ENCODE measurements around the gene IPO13.

IPO13 gene

DNA sequence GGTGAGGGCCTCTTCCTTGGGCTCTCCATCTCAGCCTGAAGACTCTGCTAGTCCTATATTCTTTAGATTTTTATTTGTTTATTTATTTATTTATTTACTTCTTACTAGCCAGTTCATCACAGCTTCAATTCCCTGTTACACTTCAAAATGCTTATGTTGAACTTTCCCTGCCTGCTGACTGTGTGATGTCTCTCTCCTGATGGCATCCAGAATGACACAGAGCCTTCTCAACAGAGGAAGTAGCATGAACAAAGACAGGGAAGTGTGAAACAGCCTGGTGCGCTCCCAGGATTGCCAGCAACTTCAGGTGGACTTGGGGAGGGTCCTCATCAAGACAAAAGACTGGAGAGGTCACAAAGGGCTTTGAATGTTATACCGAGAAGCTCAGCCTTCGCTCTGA lies 4.3 kb upstream of the IPO13 start:
- TF ChIP-seq, protein P1, sequence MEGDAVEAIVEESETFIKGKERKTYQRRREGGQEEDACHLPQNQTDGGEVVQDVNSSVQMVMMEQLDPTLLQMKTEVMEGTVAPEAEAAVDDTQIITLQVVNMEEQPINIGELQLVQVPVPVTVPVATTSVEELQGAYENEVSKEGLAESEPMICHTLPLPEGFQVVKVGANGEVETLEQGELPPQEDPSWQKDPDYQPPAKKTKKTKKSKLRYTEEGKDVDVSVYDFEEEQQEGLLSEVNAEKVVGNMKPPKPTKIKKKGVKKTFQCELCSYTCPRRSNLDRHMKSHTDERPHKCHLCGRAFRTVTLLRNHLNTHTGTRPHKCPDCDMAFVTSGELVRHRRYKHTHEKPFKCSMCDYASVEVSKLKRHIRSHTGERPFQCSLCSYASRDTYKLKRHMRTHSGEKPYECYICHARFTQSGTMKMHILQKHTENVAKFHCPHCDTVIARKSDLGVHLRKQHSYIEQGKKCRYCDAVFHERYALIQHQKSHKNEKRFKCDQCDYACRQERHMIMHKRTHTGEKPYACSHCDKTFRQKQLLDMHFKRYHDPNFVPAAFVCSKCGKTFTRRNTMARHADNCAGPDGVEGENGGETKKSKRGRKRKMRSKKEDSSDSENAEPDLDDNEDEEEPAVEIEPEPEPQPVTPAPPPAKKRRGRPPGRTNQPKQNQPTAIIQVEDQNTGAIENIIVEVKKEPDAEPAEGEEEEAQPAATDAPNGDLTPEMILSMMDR (conservative IDR thresholded peaks at IDR 0.05; ENCODE audit: low read length), result no peak
- DNase-seq (ENCODE audit: low read depth), result no peak
- no peak overlapping the region for H3K4me3 ChIP-seq (ENCODE audit: low read length)

DNA sequence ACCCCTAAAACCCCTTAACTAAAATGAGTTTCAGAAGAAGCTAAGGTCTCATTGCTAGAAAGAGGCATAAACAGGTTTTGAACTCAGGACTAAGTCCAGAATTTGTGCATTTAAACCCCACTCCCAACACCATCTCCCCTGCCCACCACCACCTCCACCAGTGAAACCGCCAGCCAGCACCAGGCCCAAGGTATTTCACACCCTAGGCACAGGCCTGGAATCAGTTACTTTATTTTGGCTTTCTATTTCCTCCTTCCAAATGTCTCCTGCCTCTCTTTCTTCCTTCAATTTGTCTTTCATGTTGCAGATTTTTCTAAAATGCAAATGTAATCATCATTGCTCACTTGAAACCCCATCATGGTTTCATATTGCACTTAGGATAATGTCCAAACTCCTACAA lies 1.9 kb upstream of the IPO13 start:
- H3K4me3 ChIP-seq (ENCODE audit: low read length), result no peak overlapping the region

DNA sequence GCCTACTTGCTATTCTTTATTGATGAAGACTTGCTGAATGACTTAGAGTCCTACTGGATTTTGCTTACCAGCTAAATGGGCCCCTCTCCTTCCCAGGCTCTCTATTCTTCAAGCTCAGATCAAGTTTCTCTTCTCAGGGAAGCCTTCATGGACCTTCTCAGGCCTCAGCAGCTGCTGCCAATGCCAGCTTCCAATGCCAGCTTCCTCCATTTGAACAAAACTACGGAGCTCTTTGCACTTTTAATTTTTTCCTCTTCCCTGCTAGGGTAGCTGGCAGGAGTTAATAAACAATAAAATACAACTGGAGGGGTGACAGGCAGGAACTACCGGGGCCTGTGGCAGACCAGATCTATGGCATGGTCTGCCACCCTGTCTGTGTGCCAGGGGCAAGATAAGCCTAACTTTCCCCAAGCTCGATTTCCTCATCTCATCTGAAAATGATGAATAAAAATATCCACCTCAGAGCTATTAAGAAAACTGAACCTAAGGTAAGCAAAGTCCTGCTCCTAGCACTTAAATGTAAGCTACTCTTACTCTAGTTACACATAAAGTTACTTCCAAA lies 995 bp upstream of the IPO13 start:
- TF ChIP-seq, protein P1 (conservative IDR thresholded peaks at IDR 0.05; ENCODE audit: low read length), result no peak
- no peak for DNase-seq (ENCODE audit: low read depth)
- peak overlapping the region; percentile 98 for H3K4me3 ChIP-seq (ENCODE audit: low read length)

More for the DNA sequence above, 1.9 kb upstream of the IPO13 start:
- TF ChIP-seq, protein P1 (conservative IDR thresholded peaks at IDR 0.05; ENCODE audit: low read length), result no peak
- no peak for DNase-seq (ENCODE audit: low read depth)

DNA sequence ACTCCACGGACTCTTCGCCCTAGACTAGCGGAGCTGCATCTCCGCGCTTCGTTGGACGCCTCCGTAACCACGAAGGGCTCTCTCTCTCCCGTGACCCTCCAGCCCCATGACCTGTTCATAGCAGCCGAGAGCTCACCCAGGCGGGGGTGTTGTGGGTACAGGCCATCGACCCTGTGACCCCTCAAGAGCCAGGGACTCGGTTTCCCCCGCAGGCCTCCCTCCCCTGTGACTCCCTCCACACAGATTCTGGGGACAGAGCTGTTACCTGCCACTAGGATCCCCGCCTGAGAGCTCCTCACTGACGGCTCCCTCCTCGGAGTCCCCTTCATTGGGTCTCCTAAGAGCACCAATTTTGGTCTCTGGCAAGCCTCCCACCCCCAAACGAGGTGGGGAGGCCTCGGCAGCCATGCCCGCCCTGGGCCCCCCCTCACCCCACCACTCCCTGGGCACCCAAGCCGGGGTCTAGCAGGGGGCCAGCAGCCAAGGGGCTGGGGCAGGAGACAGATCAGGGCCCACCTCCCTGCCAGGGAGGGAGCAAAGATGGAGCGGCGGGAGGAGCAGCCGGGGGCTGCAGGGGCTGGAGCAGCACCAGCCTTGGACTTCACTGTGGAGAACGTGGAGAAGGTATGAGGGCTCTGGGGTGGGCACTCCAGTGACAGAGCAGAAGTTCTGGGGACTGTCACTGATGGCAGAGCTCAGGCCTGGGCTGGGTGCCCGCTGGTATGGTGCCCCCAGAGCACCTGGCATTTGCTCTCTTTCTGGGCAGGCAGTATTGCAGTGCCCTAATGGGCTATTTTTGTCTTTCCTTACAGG lies 517 bp downstream of the IPO13 start:
- H3K4me3 ChIP-seq (ENCODE audit: low read length), result peak overlapping the region; percentile 98
- TF ChIP-seq, protein P1 (conservative IDR thresholded peaks at IDR 0.05; ENCODE audit: low read length), result no peak
- DNase-seq (ENCODE audit: low read depth), result no peak

DNA sequence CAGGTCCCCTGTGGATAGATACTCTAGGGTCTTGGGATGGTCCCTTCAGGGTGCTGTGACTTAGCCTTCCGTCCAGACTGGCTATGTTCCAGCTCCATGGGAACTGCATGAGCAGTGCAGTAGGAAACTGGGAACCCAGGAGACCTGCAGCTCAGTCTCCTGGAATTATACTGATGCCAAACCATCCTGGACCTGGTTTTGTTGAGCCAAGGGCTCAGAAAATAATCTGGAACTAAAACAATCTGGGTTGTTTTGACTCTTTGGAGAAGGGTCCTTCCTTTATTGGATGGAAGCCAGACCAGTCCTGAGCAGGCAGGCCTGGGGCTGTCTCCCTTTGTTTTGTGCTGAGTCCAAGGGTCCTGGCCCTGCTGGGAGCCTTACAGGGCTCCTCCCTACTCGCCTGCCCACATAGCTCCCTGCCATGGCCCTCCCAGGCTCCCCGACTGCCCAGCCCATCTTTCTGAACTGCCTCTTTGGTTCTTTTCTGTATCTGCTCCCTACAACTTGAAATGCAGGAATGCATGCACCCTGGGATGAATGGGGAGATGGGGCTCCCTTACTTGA lies 1.2 kb downstream of the IPO13 start:
- H3K4me3 ChIP-seq (ENCODE audit: low read length), result peak overlapping the region; percentile 98
- TF ChIP-seq, protein P1 (conservative IDR thresholded peaks at IDR 0.05; ENCODE audit: low read length), result no peak
- no peak for DNase-seq (ENCODE audit: low read depth)

DNA sequence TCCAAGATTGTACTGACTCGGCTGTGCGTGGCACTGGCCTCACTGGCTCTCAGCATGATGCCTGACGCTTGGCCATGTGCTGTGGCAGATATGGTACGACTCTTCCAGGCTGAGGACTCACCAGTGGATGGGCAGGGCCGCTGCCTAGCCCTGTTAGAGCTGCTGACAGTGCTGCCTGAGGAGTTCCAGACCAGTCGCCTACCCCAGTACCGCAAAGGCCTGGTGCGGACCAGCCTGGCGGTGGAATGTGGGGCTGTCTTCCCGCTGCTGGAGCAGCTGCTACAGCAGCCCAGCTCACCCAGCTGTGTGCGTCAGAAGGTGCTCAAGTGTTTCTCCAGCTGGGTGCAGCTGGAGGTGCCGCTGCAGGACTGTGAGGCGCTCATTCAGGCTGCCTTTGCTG lies 2.9 kb downstream of the IPO13 start:
- DNase-seq (ENCODE audit: low read depth), result no peak
- no peak overlapping the region for H3K4me3 ChIP-seq (ENCODE audit: low read length)
- TF ChIP-seq, protein P1 (conservative IDR thresholded peaks at IDR 0.05; ENCODE audit: low read length), result no peak
